Heart left ventricle (tissue), 13 donors: Measurements from ENCODE around the gene EIF3D.

ENCODE experiments used
- CTCF ChIP-seq, 12 donors: fragments of 200-600 bp; sonication (generic) in 4 of 12; IDR thresholded peaks; one replicate each; pipeline versions ENCODE4 v1.5.0 to v1.8.0; 2018 to 2022; ENCODE audit warnings: antibody characterized with exemption in 12 of 12, mild to moderate bottlenecking in 5 of 12
- POLR2A ChIP-seq, 2 donors: fragments of 450-650 bp; IDR thresholded peaks; one replicate each; pipeline ENCODE4 v1.6.1; 2017; ENCODE audit warnings: antibody characterized with exemption in 2 of 2, mild to moderate bottlenecking in 2 of 2, moderate library complexity in 2 of 2
- donor health status: ischemic (EF 13 %, LVEDD 7.1; RV severe dilation, severe dysfunction).
- donor health status: DM: no; HTN: yes; CAD: no.
- donor health status: DM: no; HTN: no; CAD: no.
- donor health status: ischemic (EF 25% LVEDD 6.9; RV normal size, moderate dysfunction).
- donor health status: ischemic (EF 25% LVEDD 5.7; RV mildly dilated, moderate dysfunction).
- donor health status: ischemic (EF 35%, LVEDD 5.7; RV mildly dilated, moderate dysfunction).
- donor health status: nonischemic (EF 11% LVEDD 7.7; RV severe dilation, severe dysfunction).
- donor health status: DM: yes; HTN: yes; CAD: no.
- donor health status: PGD.
- donor health status: ischemic (EF 29% LVEDD 5.4; RV normal size, mild dysfunction).
- donor health status: nonischemic (EF 23%, LVEDD 6.1; RV moderate dilation, normal function).

- TF ChIP-seq CTCF (IDR thresholded peaks at IDR 0.05) (no peak), POLR2A (IDR thresholded peaks at IDR 0.05) (no peak)
These were observed 25.1 kb upstream of the EIF3D start for GRCh38 chr22:36554098-36554497.
